NB4 (cell line): Measurements from ENCODE around the gene CCDC177.

Experiments
- TF ChIP-seq, protein P1 (sequence below): IDR thresholded peaks from one replicate; pipeline ENCODE4 v1.5.1; 2012; ENCODE audit warnings: low read depth, low read length
- TF ChIP-seq, protein P2 (sequence below): IDR thresholded peaks from 2 replicates; pipeline ENCODE4 v1.6.1; 2011; ENCODE audit warnings: low read depth, low read length

DNA sequence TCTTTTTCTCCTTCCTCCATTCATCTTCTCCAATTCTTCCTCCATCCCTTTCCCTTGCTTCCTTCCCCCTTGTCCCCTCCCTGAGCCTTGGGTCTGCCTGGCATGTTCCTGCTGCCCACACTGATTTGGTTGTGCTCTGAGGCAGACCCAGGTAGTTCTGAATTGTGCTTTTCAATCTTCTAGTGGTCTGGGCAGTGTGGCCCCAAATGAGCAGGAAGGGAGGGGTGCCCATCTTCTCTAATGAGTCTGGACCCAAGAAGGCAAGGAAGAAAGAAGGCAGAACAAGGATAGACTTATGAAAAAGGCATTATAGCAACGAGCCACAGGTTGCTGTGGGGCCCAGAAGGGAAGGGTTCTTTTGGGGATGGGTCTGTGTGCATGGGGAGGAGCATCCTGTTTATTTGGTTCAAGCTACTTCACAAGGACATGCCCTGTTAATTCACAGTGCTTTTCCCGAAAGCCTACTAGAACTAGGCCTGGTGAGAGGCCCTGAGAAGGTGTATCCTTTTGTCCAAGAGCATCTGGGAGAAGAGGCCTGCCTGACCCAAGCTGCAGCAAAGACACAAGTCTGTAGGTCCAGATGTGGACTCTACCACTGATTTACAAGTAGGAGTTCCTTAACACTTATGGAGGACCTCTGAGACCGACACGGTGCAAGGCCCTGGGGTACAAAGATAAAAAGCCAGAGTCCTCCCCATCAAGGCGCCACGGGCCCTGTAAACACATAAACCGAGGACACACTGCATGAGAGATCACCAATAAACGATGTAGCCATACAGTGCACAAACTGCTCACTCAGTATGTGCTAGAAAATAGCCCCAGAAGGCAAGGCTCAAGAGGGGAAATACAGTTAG lies 35.6 kb upstream of the CCDC177 start:
- TF ChIP-seq, protein P1, sequence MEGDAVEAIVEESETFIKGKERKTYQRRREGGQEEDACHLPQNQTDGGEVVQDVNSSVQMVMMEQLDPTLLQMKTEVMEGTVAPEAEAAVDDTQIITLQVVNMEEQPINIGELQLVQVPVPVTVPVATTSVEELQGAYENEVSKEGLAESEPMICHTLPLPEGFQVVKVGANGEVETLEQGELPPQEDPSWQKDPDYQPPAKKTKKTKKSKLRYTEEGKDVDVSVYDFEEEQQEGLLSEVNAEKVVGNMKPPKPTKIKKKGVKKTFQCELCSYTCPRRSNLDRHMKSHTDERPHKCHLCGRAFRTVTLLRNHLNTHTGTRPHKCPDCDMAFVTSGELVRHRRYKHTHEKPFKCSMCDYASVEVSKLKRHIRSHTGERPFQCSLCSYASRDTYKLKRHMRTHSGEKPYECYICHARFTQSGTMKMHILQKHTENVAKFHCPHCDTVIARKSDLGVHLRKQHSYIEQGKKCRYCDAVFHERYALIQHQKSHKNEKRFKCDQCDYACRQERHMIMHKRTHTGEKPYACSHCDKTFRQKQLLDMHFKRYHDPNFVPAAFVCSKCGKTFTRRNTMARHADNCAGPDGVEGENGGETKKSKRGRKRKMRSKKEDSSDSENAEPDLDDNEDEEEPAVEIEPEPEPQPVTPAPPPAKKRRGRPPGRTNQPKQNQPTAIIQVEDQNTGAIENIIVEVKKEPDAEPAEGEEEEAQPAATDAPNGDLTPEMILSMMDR, result no peak
- TF ChIP-seq, protein P2, sequence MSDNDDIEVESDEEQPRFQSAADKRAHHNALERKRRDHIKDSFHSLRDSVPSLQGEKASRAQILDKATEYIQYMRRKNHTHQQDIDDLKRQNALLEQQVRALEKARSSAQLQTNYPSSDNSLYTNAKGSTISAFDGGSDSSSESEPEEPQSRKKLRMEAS, result no peak
